OCI-LY7 (cell line): ENCODE results near the gene RETREG1.

Experiments
- EZH2phosphoT487 ChIP-seq: fragments of 200-600 bp; sonication (generic); IDR thresholded peaks from 2 replicates; pipeline ENCODE4 v1.6.1; 2018; ENCODE audit warnings: low read depth, borderline replicate concordance, mild to moderate bottlenecking, mixed run types, antibody characterized with exemption, low read length, moderate library complexity, mixed read lengths
- TF ChIP-seq, protein P1 (sequence below): fragments of 200-600 bp; sonication (generic); conservative IDR thresholded peaks from 2 replicates; pipeline ENCODE4 v1.5.1; 2014; ENCODE audit warnings: mild to moderate bottlenecking, antibody characterized with exemption, low read length, moderate library complexity, mixed read lengths

DNA sequence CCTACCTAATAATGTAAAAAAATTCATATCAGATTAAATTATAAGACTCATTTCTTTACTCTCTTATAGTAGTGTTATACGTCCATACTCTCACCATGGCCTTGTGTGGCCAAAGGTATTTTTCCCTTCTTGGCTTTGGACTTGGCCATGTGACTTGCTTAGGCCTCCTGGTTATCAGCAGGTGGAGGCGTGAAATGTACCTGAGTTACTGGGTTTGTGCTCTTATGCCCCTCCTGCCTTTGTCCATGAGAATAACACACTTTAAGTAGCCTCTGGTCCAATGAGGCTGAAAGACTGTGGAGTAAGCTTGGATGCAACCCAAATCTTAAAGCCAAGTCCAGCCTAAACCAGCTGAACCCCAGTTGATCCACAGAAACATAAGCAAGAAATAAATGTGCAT, 68.7 kb downstream of the RETREG1 start:
- TF ChIP-seq, protein P1, sequence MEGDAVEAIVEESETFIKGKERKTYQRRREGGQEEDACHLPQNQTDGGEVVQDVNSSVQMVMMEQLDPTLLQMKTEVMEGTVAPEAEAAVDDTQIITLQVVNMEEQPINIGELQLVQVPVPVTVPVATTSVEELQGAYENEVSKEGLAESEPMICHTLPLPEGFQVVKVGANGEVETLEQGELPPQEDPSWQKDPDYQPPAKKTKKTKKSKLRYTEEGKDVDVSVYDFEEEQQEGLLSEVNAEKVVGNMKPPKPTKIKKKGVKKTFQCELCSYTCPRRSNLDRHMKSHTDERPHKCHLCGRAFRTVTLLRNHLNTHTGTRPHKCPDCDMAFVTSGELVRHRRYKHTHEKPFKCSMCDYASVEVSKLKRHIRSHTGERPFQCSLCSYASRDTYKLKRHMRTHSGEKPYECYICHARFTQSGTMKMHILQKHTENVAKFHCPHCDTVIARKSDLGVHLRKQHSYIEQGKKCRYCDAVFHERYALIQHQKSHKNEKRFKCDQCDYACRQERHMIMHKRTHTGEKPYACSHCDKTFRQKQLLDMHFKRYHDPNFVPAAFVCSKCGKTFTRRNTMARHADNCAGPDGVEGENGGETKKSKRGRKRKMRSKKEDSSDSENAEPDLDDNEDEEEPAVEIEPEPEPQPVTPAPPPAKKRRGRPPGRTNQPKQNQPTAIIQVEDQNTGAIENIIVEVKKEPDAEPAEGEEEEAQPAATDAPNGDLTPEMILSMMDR, result no peak
- no peak for TF ChIP-seq EZH2phosphoT487
